HepG2 (cell line): ENCODE results near the gene TUFM. TPM values are rescaled to one million over a fixed set of nuclear protein-coding genes. Genes with fewer than 3 reads are reported as not detected.
A peak's percentile ranks its signal among the peaks of the same experiment; 100 is the strongest.

ENCODE experiments used
- GABPB1 ChIP-seq: IDR thresholded peaks from 2 replicates; pipeline ENCODE4 v1.6.1; 2016; ENCODE audit warnings: mild to moderate bottlenecking, missing genetic modification reagents, moderate library complexity, missing compliant biosample characterization
- HNF4G ChIP-seq, 2 experiments: sonication (generic) in 1 of 2; formaldehyde crosslinking in 1 of 2; IDR thresholded peaks; 2 replicates each; pipeline versions ENCODE4 v1.4.0 to v1.6.1; 2011 to 2020; ENCODE audit warnings: borderline replicate concordance in 2 of 2, low read depth in 2 of 2, mild to moderate bottlenecking in 2 of 2, low read length in 1 of 2, missing genetic modification reagents in 1 of 2, moderate library complexity in 1 of 2
- JUND ChIP-seq: sonication (generic); formaldehyde crosslinking; IDR thresholded peaks from 2 replicates; pipeline ENCODE4 v1.8.0; 2022; ENCODE audit warnings: mild to moderate bottlenecking, missing genetic modification reagents
- KLF13 ChIP-seq: sonication (generic); formaldehyde crosslinking; IDR thresholded peaks from 2 replicates; pipeline ENCODE4 v1.4.0; 2020; ENCODE audit warnings: mild to moderate bottlenecking, missing genetic modification reagents
- KLF15 ChIP-seq: sonication (generic); formaldehyde crosslinking; IDR thresholded peaks from 2 replicates; pipeline ENCODE4 v1.8.1; 2023; ENCODE audit warnings: borderline replicate concordance, mild to moderate bottlenecking, inconsistent platforms, missing genetic modification reagents, mixed read lengths
- NFYB ChIP-seq: sonication (generic); formaldehyde crosslinking; IDR thresholded peaks from 2 replicates; pipeline ENCODE4 v1.4.0; 2020; ENCODE audit warnings: missing genetic modification reagents
- NFYC ChIP-seq: IDR thresholded peaks from 2 replicates; pipeline ENCODE4 v1.6.1; 2016; ENCODE audit warnings: missing genetic modification reagents, missing compliant biosample characterization
- TAF1 ChIP-seq: sonication (generic); formaldehyde crosslinking; IDR thresholded peaks from 2 replicates; pipeline ENCODE4 v1.4.0; 2020; ENCODE audit warnings: missing genetic modification reagents
- ZBTB7A ChIP-seq: sonication (generic); formaldehyde crosslinking; IDR thresholded peaks from 2 replicates; pipeline ENCODE4 v1.8.0; 2022; ENCODE audit warnings: mild to moderate bottlenecking, missing genetic modification reagents
- ZKSCAN1 ChIP-seq: fragments of 150-350 bp; IDR thresholded peaks from 2 replicates; pipeline ENCODE4 v1.6.1; 2014; ENCODE audit warnings: low read length
- ZNF225 ChIP-seq: sonication (generic); formaldehyde crosslinking; IDR thresholded peaks from 2 replicates; pipeline ENCODE4 v1.4.0; 2020; ENCODE audit warnings: mild to moderate bottlenecking, missing genetic modification reagents
- ZNF501 ChIP-seq: sonication (generic); formaldehyde crosslinking; IDR thresholded peaks from 2 replicates; pipeline ENCODE4 v1.5.1; 2020; ENCODE audit warnings: mild to moderate bottlenecking, moderate library complexity, missing genetic modification reagents
- ZNF546 ChIP-seq: sonication (generic); formaldehyde crosslinking; conservative IDR thresholded peaks from 2 replicates; pipeline ENCODE4 v1.8.1; 2023; ENCODE audit warnings: mild to moderate bottlenecking, missing genetic modification reagents
- ZNF562 ChIP-seq: sonication (generic); formaldehyde crosslinking; IDR thresholded peaks from 2 replicates; pipeline ENCODE4 v1.8.0; 2022; ENCODE audit warnings: missing genetic modification reagents, borderline replicate concordance
- polyA plus RNA-seq, 8 experiments: library from polyadenylated mRNA; depleted of rRNA in 3 of 8; stranded (reverse) in 7 of 8; unstranded in 1 of 8; fragments of >200 nt; fragmentation: Illumina TruSeq in 4 of 8; extraction: Trizol in 4 of 8; gene quantifications; 2 replicates each; pipeline versions ENCODE4 v1.2.1 to v1.2.3, GENCODE V29; 2011 to 2016; ENCODE audit warnings: low read depth in 4 of 8, missing spikeins in 1 of 8, mixed read lengths in 1 of 8; ENCODE audit not compliant: insufficient read depth in 1 of 8
- total RNA-seq, 5 experiments: library from RNA; depleted of rRNA; stranded (reverse); fragments of >200 nt; fragmentation: Illumina TruSeq; extraction: Trizol; gene quantifications; 2 replicates each; pipeline ENCODE4 v1.2.3, GENCODE V29; 2016; ENCODE audit warnings: low read depth in 1 of 5
- TF ChIP-seq, protein P1 (sequence below): sonication (generic); formaldehyde crosslinking; IDR thresholded peaks from 2 replicates; pipeline ENCODE4 v1.4.0; 2020; ENCODE audit warnings: mild to moderate bottlenecking, missing genetic modification reagents
- TF ChIP-seq, protein P2 (sequence below): sonication (generic); formaldehyde crosslinking; IDR thresholded peaks from 2 replicates; pipeline ENCODE4 v1.8.0; 2023; ENCODE audit warnings: mild to moderate bottlenecking, missing genetic modification reagents
- TF ChIP-seq, protein P3 (sequence below): sonication (generic); formaldehyde crosslinking; IDR thresholded peaks from 2 replicates; pipeline ENCODE4 v1.4.0; 2020; ENCODE audit warnings: low read depth, mild to moderate bottlenecking, missing genetic modification reagents
- TF ChIP-seq, protein P4 (sequence below): sonication (generic); formaldehyde crosslinking; IDR thresholded peaks from 2 replicates; pipeline ENCODE4 v1.9.0; 2021; ENCODE audit warnings: mild to moderate bottlenecking, missing genetic modification reagents

The TUFM gene
- total and polyA plus RNA-seq, 2 of the 13 experiments (the other 11 are each of a cell fraction or from before 2014, with no cell fraction given) = 206 to 298 TPM

DNA sequence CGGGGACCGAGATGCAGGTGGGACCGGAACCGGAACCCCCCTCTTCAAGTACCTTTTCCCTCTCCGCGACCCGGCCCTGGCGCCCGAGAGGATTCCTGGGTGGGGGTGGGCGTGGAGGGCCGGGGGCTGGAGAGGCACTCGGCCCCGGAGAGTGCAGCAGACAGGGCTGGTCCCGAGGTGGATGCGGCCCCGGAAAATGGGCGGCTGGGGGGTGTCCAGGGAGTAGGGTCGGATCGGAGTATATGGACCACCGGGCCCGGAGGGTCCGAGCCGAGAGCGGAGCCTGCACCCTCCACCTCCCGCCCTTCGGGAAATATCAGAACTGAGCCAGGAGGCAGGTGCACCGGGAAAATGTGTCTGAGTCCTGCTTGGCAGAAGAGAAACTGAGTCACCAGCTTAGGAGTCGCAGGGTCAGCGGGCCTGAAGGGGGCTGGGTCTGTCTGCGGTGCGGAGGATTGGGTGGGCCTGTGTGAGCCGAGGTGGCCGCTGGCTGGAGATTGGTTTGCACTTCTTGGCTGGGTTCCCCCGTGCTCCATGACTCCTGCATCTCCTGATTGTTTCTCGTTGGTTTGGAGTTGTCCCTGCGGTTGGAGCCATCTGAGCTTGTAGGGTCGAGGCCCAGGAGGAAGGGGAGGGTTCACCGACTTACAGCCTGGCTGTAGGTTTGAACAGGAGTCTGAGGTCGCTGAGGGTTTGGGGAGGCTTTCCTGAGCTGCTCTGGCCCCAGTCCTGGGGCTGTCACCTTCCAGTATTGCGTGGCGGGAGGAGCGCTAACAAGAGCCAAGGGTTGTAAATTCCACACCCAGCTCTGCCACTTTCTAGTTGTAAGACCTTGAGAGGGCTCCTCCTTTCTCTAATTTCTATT is 18.0 kb upstream of the TUFM start (continued):
- TF ChIP-seq KLF13 (CRISPR knock-in tag) = 0 out of 2 replicates have a peak, but pooled peaks have one; percentile 50
- TF ChIP-seq, protein P1, sequence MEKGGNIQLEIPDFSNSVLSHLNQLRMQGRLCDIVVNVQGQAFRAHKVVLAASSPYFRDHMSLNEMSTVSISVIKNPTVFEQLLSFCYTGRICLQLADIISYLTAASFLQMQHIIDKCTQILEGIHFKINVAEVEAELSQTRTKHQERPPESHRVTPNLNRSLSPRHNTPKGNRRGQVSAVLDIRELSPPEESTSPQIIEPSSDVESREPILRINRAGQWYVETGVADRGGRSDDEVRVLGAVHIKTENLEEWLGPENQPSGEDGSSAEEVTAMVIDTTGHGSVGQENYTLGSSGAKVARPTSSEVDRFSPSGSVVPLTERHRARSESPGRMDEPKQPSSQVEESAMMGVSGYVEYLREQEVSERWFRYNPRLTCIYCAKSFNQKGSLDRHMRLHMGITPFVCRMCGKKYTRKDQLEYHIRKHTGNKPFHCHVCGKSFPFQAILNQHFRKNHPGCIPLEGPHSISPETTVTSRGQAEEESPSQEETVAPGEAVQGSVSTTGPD (CRISPR knock-in tag) = peak; percentile 17; the same call in 1 of the 2 replicates
- TF ChIP-seq ZKSCAN1 = no peak
- TF ChIP-seq ZNF562 (CRISPR knock-in tag) = no peak
- no peak for TF ChIP-seq KLF15 (CRISPR knock-in tag)
- TF ChIP-seq, protein P2, sequence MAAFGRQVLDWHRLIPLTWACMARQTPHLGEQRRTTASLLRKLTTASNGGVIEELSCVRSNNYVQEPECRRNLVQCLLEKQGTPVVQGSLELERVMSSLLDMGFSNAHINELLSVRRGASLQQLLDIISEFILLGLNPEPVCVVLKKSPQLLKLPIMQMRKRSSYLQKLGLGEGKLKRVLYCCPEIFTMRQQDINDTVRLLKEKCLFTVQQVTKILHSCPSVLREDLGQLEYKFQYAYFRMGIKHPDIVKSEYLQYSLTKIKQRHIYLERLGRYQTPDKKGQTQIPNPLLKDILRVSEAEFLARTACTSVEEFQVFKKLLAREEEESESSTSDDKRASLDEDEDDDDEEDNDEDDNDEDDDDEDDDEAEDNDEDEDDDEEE (CRISPR knock-in tag) = no peak
- peak; percentile 80; the same call in 1 of the 2 replicates for TF ChIP-seq GABPB1 (CRISPR knock-in tag)
- TF ChIP-seq, protein P3, sequence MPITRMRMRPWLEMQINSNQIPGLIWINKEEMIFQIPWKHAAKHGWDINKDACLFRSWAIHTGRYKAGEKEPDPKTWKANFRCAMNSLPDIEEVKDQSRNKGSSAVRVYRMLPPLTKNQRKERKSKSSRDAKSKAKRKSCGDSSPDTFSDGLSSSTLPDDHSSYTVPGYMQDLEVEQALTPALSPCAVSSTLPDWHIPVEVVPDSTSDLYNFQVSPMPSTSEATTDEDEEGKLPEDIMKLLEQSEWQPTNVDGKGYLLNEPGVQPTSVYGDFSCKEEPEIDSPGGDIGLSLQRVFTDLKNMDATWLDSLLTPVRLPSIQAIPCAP = 0 out of 2 replicates have a peak, but pooled peaks have one; percentile 38
- no peak for TF ChIP-seq JUND
- TF ChIP-seq TAF1 (CRISPR knock-in tag) = 0 out of 2 replicates have a peak, but pooled peaks have one; percentile 2
- TF ChIP-seq, protein P4, sequence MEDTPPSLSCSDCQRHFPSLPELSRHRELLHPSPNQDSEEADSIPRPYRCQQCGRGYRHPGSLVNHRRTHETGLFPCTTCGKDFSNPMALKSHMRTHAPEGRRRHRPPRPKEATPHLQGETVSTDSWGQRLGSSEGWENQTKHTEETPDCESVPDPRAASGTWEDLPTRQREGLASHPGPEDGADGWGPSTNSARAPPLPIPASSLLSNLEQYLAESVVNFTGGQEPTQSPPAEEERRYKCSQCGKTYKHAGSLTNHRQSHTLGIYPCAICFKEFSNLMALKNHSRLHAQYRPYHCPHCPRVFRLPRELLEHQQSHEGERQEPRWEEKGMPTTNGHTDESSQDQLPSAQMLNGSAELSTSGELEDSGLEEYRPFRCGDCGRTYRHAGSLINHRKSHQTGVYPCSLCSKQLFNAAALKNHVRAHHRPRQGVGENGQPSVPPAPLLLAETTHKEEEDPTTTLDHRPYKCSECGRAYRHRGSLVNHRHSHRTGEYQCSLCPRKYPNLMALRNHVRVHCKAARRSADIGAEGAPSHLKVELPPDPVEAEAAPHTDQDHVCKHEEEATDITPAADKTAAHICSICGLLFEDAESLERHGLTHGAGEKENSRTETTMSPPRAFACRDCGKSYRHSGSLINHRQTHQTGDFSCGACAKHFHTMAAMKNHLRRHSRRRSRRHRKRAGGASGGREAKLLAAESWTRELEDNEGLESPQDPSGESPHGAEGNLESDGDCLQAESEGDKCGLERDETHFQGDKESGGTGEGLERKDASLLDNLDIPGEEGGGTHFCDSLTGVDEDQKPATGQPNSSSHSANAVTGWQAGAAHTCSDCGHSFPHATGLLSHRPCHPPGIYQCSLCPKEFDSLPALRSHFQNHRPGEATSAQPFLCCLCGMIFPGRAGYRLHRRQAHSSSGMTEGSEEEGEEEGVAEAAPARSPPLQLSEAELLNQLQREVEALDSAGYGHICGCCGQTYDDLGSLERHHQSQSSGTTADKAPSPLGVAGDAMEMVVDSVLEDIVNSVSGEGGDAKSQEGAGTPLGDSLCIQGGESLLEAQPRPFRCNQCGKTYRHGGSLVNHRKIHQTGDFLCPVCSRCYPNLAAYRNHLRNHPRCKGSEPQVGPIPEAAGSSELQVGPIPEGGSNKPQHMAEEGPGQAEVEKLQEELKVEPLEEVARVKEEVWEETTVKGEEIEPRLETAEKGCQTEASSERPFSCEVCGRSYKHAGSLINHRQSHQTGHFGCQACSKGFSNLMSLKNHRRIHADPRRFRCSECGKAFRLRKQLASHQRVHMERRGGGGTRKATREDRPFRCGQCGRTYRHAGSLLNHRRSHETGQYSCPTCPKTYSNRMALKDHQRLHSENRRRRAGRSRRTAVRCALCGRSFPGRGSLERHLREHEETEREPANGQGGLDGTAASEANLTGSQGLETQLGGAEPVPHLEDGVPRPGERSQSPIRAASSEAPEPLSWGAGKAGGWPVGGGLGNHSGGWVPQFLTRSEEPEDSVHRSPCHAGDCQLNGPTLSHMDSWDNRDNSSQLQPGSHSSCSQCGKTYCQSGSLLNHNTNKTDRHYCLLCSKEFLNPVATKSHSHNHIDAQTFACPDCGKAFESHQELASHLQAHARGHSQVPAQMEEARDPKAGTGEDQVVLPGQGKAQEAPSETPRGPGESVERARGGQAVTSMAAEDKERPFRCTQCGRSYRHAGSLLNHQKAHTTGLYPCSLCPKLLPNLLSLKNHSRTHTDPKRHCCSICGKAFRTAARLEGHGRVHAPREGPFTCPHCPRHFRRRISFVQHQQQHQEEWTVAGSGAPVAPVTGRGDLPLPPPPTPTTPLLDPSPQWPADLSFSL = peak; percentile 30; the same call in 1 of the 2 replicates
- TF ChIP-seq NFYC = no peak
- 0 out of 2 replicates have a peak, but pooled peaks have one; percentile 64 for TF ChIP-seq ZNF546 (CRISPR knock-in tag)
- TF ChIP-seq NFYB (CRISPR knock-in tag) = peak; percentile 2; the same call in 1 of the 2 replicates
- peak; percentile 40; the same call in 1 of the 2 replicates for TF ChIP-seq ZNF225
- peak; percentile 95 for TF ChIP-seq ZBTB7A
- TF ChIP-seq ZNF501 (CRISPR knock-in tag) = peak; percentile 32; the same call in 1 of the 2 replicates
- TF ChIP-seq HNF4G (IDR thresholded peaks at IDR 0.05; ENCODE audit: borderline replicate concordance, low read depth, low read length) = no peak
- no peak for TF ChIP-seq HNF4G (CRISPR knock-in tag; IDR thresholded peaks at IDR 0.05; ENCODE audit: borderline replicate concordance, low read depth)
